GM12891 (cell line): Measurements from ENCODE around the gene GHRL.

Experiments
- PAX5 ChIP-seq: IDR thresholded peaks from 2 replicates; pipeline ENCODE4 v1.6.1; 2011; ENCODE audit warnings: low read length, moderate library complexity, mild to moderate bottlenecking; ENCODE audit not compliant: insufficient read depth, severe bottlenecking
- POLR2A ChIP-seq: IDR thresholded peaks from 2 replicates; pipeline ENCODE4 v1.6.1; 2011; ENCODE audit warnings: low read depth, low read length, control low read depth
- POLR2AphosphoS5 ChIP-seq: IDR thresholded peaks from 2 replicates; pipeline ENCODE4 v1.6.1; 2011; ENCODE audit warnings: low read depth, low read length, control low read depth
- POU2F2 ChIP-seq: IDR thresholded peaks from 2 replicates; pipeline ENCODE4 v1.6.1; 2011; ENCODE audit warnings: low read depth, mild to moderate bottlenecking, control low read depth, low read length, moderate library complexity
- SPI1 ChIP-seq: IDR thresholded peaks from 2 replicates; pipeline ENCODE4 v1.6.1; 2011; ENCODE audit warnings: low read depth, low read length, control low read depth
- TAF1 ChIP-seq: IDR thresholded peaks from 2 replicates; pipeline ENCODE4 v1.6.1; 2011; ENCODE audit warnings: low read depth, low read length, control low read depth

DNA sequence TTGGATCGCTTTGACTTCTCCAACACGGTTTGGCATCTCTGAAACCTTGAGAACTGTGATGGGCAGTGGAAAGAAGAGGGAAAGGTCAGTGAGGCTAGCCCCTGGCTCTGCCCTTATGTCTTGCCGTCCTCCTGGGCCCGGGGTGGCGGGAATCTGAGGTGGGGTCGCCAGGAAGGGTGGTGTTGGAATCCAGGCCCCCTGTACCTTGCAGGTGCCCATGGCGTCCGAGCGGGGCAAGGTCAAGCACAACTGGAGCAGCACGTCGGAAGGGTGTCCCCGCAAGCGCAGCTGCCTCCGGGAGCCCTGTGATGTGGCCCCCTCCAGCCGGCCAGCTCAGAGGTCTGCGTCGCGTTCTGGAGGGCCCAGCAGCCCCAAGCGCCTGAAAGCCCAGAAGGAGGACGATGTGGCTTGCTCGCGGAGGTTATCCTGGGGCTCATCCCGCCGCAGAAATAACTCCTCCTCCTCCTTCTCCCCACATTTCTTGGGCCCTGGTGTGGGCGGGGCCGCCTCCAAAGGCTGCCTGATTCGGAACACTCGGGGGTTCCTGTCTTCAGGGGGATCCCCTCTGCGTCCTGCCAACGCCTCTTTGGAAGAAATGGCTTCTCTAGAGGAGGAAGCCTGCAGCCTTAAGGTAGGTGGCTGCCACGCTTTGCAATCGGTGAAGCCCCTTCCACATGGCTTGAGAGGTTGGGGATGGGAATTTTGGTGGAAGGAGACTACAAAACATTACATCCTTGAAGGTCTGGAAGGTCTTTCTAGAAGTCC, 43.6 kb downstream of the GHRL start:
- TF ChIP-seq POLR2AphosphoS5 (peak; percentile 38; the same call in 1 of the 2 replicates), PAX5 (no peak), POLR2A (no peak), SPI1 (0 out of 2 replicates have a peak, but pooled peaks have one; percentile 5), TAF1 (no peak), POU2F2 (no peak)
